Smooth muscle cell (in vitro differentiated cells): ENCODE measurements around the gene MYO1G. TPM values are rescaled to one million over a fixed set of nuclear protein-coding genes. Genes with fewer than 3 reads are reported as not detected.

Source experiments
- DNase-seq: peaks from one replicate; lab custom pipeline; 2025; ENCODE audit not compliant: unreplicated experiment; lab: John Stamatoyannopoulos, UW
- H2AFZ ChIP-seq: fragments of 200-600 bp; sonication (generic); 2 replicates; pipeline ENCODE4 v1.6.0; 2016; ENCODE audit warnings: antibody characterized with exemption, low read depth, mild to moderate bottlenecking
- H3F3A ChIP-seq: fragments of 200-600 bp; sonication (generic); 2 replicates; pipeline ENCODE4 v1.6.0; 2017; ENCODE audit warnings: antibody characterized with exemption, low read depth
- H3K27ac ChIP-seq: fragments of 200-600 bp; sonication (generic); 2 replicates; pipeline ENCODE4 v1.5.1; 2016; ENCODE audit warnings: low read depth, mild to moderate bottlenecking
- H3K27me3 ChIP-seq: fragments of 200-600 bp; sonication (generic); 2 replicates; pipeline ENCODE4 v1.6.1; 2016; ENCODE audit warnings: low read depth, mild to moderate bottlenecking
- H3K36me3 ChIP-seq: fragments of 200-600 bp; sonication (generic); 2 replicates; pipeline ENCODE4 v1.5.1; 2016; ENCODE audit warnings: low read depth
- H3K4me1 ChIP-seq: fragments of 200-600 bp; sonication (generic); 2 replicates; pipeline ENCODE4 v1.5.1; 2016; ENCODE audit warnings: low read depth
- H3K4me2 ChIP-seq: fragments of 200-600 bp; sonication (generic); 2 replicates; pipeline ENCODE4 v1.6.0; 2016; ENCODE audit warnings: mild to moderate bottlenecking
- H3K4me3 ChIP-seq: fragments of 200-600 bp; sonication (generic); 2 replicates; pipeline ENCODE4 v1.5.1; 2016; ENCODE audit warnings: mild to moderate bottlenecking
- H3K79me2 ChIP-seq: fragments of 200-600 bp; sonication (generic); 2 replicates; pipeline ENCODE4 v1.6.0; 2016; ENCODE audit warnings: low read depth, mild to moderate bottlenecking
- H3K9ac ChIP-seq: fragments of 200-600 bp; sonication (generic); 2 replicates; pipeline ENCODE4 v1.6.0; 2016; ENCODE audit warnings: low read depth
- H3K9me3 ChIP-seq: fragments of 200-600 bp; sonication (generic); replicated peaks from 2 replicates; pipeline ENCODE4 v1.5.1; 2016; ENCODE audit warnings: low read depth
- H4K20me1 ChIP-seq: fragments of 200-600 bp; sonication (generic); 2 replicates; pipeline ENCODE4 v1.6.0; 2016; ENCODE audit warnings: low read depth
- WGBS: methylation state at CpG from one replicate; pipeline ENCODE4 v1.1.7; 2016; ENCODE audit warnings: low lambda C conversion rate; 5-methylcytosine and 5-hydroxymethylcytosine counted together
- polyA plus RNA-seq: library from polyadenylated mRNA; unstranded; fragments of >200 nt; fragmentation: Nextera tagmentation; extraction: Ambion mirVana; gene quantifications from 2 replicates; pipeline ENCODE4 v1.2.1, GENCODE V29; 2016
- total RNA-seq: library from RNA; depleted of rRNA; stranded (reverse); fragments of >200 nt; gene quantifications from 2 replicates; pipeline ENCODE4 v1.2.3, GENCODE V29; 2014
- TF ChIP-seq, protein P1 (sequence below): fragments of 200-600 bp; sonication (generic); IDR thresholded peaks from 2 replicates; pipeline ENCODE4 v1.5.1; 2017; ENCODE audit warnings: borderline replicate concordance, mild to moderate bottlenecking, antibody characterized with exemption; ENCODE audit not compliant: insufficient read depth, poor library complexity, severe bottlenecking

Gene MYO1G
- total and polyA plus RNA-seq, 2 experiments from 2014 or later, result 0.27 TPM; not detected in 1

DNA sequence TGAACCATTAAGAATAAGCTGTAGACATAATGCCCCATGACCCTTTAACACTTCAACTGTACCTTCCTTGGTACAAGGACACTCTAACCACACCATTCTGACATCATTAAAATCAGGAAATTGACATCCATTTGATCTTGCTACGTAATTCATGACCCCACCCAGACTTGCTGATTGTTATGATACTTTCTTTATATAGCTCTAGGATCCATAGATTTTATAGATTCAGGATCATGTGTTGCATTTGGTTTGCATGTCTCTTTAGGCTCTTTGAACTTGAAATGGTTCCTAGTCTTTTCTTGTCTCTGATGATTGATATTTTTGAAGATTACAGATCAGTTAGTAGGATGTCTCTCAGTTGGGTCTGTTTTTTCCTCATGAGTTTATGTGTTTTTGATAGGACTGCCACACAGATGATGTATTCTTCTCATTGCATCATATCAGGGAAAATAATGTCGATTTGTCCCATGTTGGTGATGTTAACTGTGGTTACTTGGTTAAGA lies 34.7 kb upstream of the MYO1G start:
- H3K4me2 ChIP-seq, result no peak overlapping the region
- H4K20me1 ChIP-seq, result peaks cover 71% of the 10 kb centered on the region
- DNase-seq, result no peak
- no peaks in the 10 kb centered on the region for H3K36me3 ChIP-seq
- TF ChIP-seq, protein P1, sequence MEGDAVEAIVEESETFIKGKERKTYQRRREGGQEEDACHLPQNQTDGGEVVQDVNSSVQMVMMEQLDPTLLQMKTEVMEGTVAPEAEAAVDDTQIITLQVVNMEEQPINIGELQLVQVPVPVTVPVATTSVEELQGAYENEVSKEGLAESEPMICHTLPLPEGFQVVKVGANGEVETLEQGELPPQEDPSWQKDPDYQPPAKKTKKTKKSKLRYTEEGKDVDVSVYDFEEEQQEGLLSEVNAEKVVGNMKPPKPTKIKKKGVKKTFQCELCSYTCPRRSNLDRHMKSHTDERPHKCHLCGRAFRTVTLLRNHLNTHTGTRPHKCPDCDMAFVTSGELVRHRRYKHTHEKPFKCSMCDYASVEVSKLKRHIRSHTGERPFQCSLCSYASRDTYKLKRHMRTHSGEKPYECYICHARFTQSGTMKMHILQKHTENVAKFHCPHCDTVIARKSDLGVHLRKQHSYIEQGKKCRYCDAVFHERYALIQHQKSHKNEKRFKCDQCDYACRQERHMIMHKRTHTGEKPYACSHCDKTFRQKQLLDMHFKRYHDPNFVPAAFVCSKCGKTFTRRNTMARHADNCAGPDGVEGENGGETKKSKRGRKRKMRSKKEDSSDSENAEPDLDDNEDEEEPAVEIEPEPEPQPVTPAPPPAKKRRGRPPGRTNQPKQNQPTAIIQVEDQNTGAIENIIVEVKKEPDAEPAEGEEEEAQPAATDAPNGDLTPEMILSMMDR, result no peak
- H3K9me3 ChIP-seq, result no peaks in the 10 kb centered on the region
- peaks cover 86% of the 10 kb centered on the region for H3K79me2 ChIP-seq
- H3F3A ChIP-seq, result no peaks in the 10 kb centered on the region
- H3K27me3 ChIP-seq, result no peaks in the 10 kb centered on the region
- H3K4me3 ChIP-seq, result no peak overlapping the region
- H3K9ac ChIP-seq, result no peak overlapping the region
- no peak overlapping the region for H2AFZ ChIP-seq
- no peak overlapping the region for H3K27ac ChIP-seq
- no peaks in the 10 kb centered on the region for H3K4me1 ChIP-seq
- WGBS, result 98% methylated on average over 2 of the region's 2 CpGs

DNA sequence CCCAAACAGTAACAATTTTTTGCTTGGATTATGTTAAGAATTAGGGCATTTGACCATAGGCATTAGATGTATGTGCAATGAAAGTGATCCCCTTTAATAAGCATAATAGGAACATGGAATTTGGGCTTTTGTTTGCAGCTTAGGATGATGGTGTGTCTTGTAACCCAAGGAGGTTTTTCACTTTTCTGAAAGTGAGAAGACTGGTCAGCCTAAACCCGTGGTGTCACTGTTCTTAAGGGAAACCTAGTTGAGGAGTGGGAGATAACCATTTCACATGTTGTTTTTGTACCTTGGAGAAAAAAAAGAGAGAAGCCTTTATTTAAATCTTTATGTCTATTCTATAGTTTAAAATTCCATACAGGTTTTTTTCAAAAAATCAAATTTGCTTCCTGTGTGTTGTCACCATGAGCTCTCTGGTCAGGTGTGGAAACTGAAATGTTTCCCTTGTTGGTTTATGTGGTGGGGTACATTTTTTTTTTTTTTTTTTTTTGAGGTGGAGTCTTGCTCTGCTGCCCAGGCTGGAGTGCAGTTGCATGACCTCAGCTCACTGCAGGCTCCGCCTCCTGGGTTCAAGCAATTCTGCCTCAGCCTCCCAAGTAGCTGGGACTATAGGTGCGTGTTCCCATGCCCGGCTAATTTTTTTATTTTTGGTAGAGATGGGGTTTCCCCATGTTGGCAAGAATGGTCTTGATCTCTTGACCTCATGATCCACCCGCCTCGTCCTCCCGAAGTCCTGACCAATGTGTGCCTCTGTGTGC lies 28.9 kb upstream of the MYO1G start:
- 97% methylated on average over 7 of the region's 7 CpGs for WGBS
- no peaks in the 10 kb centered on the region for H3K27me3 ChIP-seq

DNA sequence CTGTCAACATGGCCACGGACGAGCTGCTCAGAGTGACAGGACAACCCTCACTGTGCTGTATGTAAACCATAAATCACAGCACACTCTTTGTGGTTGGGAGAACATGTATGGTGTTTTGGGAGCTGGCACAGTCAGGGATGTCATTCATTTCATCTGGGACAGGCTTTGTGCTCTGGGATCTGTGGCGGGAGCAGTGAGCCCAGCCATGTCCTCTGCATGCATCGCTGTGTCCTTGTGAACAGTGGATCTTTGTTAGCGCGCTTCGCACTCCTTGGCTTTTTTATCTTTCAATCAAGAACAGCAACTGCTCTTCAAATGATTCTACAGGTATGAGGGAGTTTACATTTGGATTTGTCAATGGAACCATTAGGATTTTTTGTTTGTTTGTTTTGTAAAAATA lies 28.3 kb upstream of the MYO1G start:
- no peak overlapping the region for H3K4me3 ChIP-seq
- no peak overlapping the region for H2AFZ ChIP-seq
- H3K4me2 ChIP-seq, result no peak overlapping the region
- TF ChIP-seq, protein P1, result no peak
- peaks cover 90% of the 10 kb centered on the region for H3K79me2 ChIP-seq
- WGBS, result 96% methylated on average over 7 of the region's 7 CpGs
- H4K20me1 ChIP-seq, result peaks cover 81% of the 10 kb centered on the region
- H3K27me3 ChIP-seq, result no peaks in the 10 kb centered on the region
- no peak for DNase-seq
- no peaks in the 10 kb centered on the region for H3K4me1 ChIP-seq
- H3K9me3 ChIP-seq, result no peaks in the 10 kb centered on the region
- no peak overlapping the region for H3K27ac ChIP-seq
- no peaks in the 10 kb centered on the region for H3K36me3 ChIP-seq
- no peak overlapping the region for H3K9ac ChIP-seq
- H3F3A ChIP-seq, result no peaks in the 10 kb centered on the region

More for the DNA sequence above, 28.9 kb upstream of the MYO1G start:
- Histone ChIP-seq H3K36me3 (no peaks in the 10 kb centered on the region), H3K79me2 (peaks cover 90% of the 10 kb centered on the region), H3K9ac (no peak overlapping the region), H3K4me3 (no peak overlapping the region), H2AFZ (no peak overlapping the region), H3K4me2 (no peak overlapping the region), H4K20me1 (peaks cover 81% of the 10 kb centered on the region), H3K27ac (no peak overlapping the region), H3F3A (no peaks in the 10 kb centered on the region), H3K9me3 (no peaks in the 10 kb centered on the region), H3K4me1 (no peaks in the 10 kb centered on the region)
- DNase-seq, result no peak
- TF ChIP-seq, protein P1, result no peak

DNA sequence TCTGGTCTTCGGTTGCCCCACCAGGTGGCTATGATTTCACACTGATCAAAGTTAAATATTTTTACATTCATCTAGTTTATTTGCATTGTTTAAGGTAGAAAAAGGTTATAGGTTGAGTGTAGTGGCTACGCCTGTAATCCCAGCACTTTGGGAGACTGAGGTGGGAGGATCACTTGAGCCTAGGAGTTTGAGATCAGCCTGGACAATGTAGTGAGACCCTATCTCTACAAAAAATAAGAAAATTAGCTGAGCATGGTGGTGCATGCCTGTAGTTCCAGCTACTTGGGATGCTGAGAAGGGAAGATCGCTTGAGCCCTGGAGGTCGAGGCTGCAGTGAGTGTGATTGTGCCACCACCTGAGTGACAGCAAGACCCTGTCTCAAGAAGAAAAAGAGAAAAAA lies 25.0 kb upstream of the MYO1G start:
- DNase-seq, result no peak
- Histone ChIP-seq H3K4me2 (no peak overlapping the region), H3K27ac (no peak overlapping the region), H3K4me1 (peaks cover 12% of the 10 kb centered on the region), H4K20me1 (peaks cover 72% of the 10 kb centered on the region), H3K4me3 (no peak overlapping the region), H3F3A (no peaks in the 10 kb centered on the region), H3K79me2 (peaks cover 79% of the 10 kb centered on the region), H2AFZ (no peak overlapping the region), H3K9ac (no peak overlapping the region), H3K9me3 (no peaks in the 10 kb centered on the region), H3K27me3 (no peaks in the 10 kb centered on the region), H3K36me3 (no peaks in the 10 kb centered on the region)
- 97% methylated on average over 4 of the region's 4 CpGs for WGBS
- TF ChIP-seq, protein P1, result no peak
